A673 (cell line): ENCODE measurements around the gene DPP9.

Source experiments
- EZH2 ChIP-seq: fragments of 200-600 bp; sonication (generic); IDR thresholded peaks from 2 replicates; pipeline ENCODE4 v1.6.1; 2017; ENCODE audit warnings: borderline replicate concordance, low read depth, mild to moderate bottlenecking, mixed read lengths, antibody characterized with exemption, low read length; ENCODE audit not compliant: poor library complexity, severe bottlenecking
- TF ChIP-seq, protein P1 (sequence below): fragments of 300-800, 200-600 bp; sonication (generic); conservative IDR thresholded peaks from 2 replicates; pipeline ENCODE4 v1.5.1; 2017; ENCODE audit warnings: low read depth, mild to moderate bottlenecking, antibody characterized with exemption, low read length, moderate library complexity, mixed read lengths

DNA sequence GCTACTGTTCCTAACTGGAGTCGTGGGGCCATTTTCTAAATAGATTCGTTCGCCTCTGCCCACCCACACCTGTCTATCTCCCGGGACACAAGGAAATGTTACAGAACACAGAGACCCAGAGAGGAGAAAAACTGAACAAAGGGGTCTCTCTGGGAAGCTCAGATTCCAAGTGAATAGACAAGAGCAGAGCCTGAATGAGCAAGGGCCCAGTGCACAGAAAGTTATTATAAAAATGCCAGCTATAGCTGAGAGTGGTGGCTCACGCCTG lies 40.7 kb upstream of the DPP9 start:
- TF ChIP-seq, protein P1, sequence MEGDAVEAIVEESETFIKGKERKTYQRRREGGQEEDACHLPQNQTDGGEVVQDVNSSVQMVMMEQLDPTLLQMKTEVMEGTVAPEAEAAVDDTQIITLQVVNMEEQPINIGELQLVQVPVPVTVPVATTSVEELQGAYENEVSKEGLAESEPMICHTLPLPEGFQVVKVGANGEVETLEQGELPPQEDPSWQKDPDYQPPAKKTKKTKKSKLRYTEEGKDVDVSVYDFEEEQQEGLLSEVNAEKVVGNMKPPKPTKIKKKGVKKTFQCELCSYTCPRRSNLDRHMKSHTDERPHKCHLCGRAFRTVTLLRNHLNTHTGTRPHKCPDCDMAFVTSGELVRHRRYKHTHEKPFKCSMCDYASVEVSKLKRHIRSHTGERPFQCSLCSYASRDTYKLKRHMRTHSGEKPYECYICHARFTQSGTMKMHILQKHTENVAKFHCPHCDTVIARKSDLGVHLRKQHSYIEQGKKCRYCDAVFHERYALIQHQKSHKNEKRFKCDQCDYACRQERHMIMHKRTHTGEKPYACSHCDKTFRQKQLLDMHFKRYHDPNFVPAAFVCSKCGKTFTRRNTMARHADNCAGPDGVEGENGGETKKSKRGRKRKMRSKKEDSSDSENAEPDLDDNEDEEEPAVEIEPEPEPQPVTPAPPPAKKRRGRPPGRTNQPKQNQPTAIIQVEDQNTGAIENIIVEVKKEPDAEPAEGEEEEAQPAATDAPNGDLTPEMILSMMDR = no peak
- no peak for TF ChIP-seq EZH2
